GM19193 (cell line): ENCODE results near the gene DCAF7.

ENCODE experiments used
- POLR2A ChIP-seq: IDR thresholded peaks from 4 replicates; pipeline ENCODE4 v1.6.1; 2011; ENCODE audit not compliant: insufficient read depth, insufficient read length; ENCODE audit errors: extremely low read depth

DCAF7 gene

GRCh38 chr17:63517825-63518534 is 32.3 kb upstream of the DCAF7 start:
- no peak for TF ChIP-seq POLR2A

GRCh38 chr17:63519116-63519881 is 31.0 kb upstream of the DCAF7 start:
- no peak for TF ChIP-seq POLR2A

DNA sequence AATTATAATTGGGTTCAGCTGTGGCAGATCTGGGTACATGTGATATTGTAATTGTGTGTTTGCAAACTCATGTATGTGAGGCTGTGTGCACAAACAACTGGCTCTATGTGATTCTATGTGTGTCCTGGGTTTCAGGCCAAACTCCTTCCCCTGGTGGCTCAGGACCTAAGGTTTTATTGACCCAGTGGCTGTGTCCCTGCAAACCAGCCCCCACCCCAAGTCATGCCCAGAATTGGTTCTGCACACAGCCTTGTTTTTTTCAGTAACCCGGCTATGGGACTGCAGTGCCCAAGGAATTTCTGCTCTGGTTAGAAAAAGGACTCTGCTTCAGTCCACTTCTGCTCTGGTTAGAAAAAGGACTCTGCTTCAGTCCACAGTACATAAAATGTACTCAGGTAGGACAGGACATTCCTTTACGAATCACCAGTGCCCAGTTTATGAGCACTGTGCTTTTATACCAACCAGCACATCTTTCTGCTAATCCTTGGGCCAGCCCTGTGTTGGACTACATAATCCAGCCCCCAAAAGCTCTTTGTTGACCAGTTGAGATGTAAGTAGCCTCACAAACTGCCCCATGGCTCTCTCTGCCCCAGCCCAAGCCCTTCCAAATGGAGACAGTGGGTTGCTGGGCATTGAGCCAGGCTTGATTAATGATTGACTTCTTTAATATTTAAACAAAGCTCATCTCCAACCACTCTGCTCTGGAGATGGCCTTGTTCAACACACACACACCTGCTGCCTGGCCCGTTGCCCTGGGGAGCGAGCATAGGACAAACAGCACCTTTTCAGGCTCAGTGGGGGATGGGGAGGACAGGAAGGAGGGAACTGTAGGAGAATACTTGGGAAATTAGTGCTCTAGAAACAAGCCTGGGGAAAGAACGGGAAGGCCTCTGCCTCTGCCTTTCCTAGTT is 30.1 kb upstream of the DCAF7 start:
- TF ChIP-seq POLR2A: no peak

- TF ChIP-seq POLR2A: no peak
Observed at GRCh38 chr17:63523253-63523855, 26.9 kb upstream of the DCAF7 start, which contains the start of gene KCNH6. Gene KCNH6, plus strand, starts transcription at chr17:63523358. Its CDS starts 56 bp downstream, at chr17:63523414.

DNA sequence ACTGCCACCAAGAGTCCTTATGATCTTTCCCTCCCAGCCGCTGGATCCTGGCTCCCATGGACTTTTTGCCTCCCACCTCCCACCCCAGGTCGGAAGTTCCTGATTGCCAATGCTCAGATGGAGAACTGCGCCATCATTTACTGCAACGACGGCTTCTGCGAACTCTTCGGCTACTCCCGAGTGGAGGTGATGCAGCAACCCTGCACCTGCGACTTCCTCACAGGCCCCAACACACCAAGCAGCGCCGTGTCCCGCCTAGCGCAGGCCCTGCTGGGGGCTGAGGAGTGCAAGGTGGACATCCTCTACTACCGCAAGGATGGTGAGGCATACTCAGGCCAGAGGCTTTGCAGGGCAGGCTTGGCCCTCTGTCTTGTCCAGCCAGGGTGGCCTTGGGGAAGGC is 26.2 kb upstream of the DCAF7 start:
- TF ChIP-seq POLR2A: no peak

DNA sequence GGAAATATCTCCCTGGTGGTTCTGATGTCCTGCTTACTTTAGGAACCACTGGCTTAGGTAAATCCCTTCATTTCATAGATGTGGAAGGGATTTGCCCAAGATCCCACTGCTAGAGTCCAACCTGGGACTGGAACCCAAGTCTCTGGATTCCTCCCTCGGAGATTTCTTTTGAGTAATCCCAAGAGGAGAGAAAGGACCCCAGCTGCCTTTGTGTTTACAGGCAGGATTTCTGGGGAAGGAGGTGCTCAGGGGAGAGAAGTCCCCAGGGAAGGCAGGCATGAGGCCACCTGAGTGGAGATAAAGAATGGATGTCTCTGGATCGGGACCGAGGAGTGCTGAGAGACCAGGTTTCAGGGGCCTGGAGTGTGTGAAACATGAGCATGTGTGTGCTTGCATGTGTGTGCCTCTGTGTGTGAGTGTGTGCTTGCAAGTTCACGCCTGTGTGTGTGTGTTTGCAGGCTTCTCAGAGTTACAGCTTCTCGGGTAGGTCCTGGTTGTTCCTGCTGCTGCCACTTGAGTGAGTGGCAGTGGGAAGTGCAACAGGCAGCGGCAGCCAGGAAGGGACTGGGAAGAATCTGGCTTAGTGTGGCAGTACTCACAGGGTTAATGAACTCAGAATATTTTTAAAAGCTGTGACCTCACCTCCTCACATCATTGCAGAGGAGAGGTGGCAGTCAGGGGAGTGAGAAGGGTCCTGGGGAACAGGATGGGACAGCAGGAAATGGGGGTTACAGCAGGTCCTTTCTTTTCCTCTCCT is 24.9 kb upstream of the DCAF7 start:
- no peak for TF ChIP-seq POLR2A

- no peak for TF ChIP-seq POLR2A
Observed at GRCh38 chr17:63526861-63527260, 23.4 kb upstream of the DCAF7 start.

DNA sequence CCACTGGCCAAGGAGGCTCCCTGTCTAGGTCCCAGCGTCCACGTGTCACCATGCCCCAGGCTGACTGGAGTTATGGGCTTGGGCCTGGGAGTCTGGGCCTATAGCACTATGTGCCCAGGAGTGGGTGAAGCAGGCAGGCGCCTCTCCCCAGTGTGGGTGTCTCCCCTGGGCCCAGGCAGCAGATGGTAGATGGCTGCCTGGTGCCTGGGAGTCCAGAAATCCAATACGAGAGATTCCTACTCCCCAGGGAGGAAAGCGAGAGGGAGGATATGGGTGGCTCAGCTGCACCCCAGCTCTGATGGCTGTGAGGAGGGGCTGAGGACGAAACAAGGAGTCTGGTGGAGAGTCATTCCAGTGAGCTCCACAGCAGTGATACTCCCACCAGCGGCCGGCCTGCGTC is 22.1 kb upstream of the DCAF7 start:
- no peak for TF ChIP-seq POLR2A

- TF ChIP-seq POLR2A: no peak
Observed at GRCh38 chr17:63529711-63530556, 20.3 kb upstream of the DCAF7 start.

DNA sequence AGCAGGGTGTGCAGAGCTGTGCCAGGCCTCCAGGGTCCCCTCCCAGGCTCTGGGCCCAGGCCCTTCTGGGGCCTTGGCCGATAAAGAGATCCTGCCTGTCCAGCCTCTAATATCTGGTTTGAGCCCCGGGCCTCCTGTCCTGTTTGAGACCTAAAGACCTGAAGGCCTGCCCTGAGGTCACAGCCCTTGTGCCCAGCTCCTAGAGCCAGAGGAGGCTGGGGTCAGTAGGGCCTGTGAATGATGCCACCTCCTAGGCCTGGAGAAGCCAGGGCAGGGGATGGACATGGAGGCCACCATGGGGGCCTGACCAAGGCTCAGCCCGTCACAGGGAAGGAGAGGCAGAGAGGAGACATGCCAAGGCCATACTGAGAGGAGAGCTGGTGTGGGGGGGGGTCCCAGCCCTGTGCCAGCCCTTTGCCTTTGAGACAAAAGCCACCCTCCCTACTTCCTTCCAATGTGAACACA is 19.7 kb upstream of the DCAF7 start:
- no peak for TF ChIP-seq POLR2A

- TF ChIP-seq POLR2A: no peak
Observed at GRCh38 chr17:63531022-63531965, 19.0 kb upstream of the DCAF7 start.
